B cell (primary cell): ENCODE results near the gene XYLT1. TPM values are rescaled to one million over a fixed set of nuclear protein-coding genes. Genes with fewer than 3 reads are reported as not detected.

Source experiments
- ATAC-seq: fragments of 200-7000 bp; cut with Tn5 transposase; one replicate; pipeline ENCODE4 v1.10.0; 2021; ENCODE audit warnings: low read depth, mild to moderate bottlenecking, moderate number of reproducible peaks, moderate library complexity
- CTCF ChIA-PET: fragments of 350-600 bp; sonication (Branson Sonifier 250); formaldehyde crosslinking; loops from one replicate; lab custom pipeline; 2021; ENCODE audit warnings: antibody characterized with exemption, inconsistent platforms; lab: Charles Lee
- POLR2A ChIA-PET: fragments of 350-600 bp; sonication (Branson Sonifier 250); formaldehyde crosslinking; loops from one replicate; lab custom pipeline; 2021; ENCODE audit warnings: antibody characterized with exemption; lab: Charles Lee
- DNase-seq: peaks from one replicate; pipeline ENCODE4 v3.0.0; 2013
- H2AFZ ChIP-seq: 2 replicates; pipeline ENCODE4 v1.6.1; 2012; ENCODE audit warnings: mild to moderate bottlenecking, low read depth, low read length; ENCODE audit not compliant: insufficient read depth, poor library complexity, severe bottlenecking
- H3K27ac ChIP-seq, 2 donors: 1 replicate in 1 of 2; 2 replicates in 1 of 2; pipeline ENCODE4 v1.5.1; 2012 to 2013; ENCODE audit warnings: low read length in 2 of 2, mild to moderate bottlenecking in 2 of 2, moderate library complexity in 1 of 2
- H3K27me3 ChIP-seq, 4 experiments: fragments of 200-600 bp in 1 of 4; sonication (generic) in 1 of 4; replicated peaks in 1 of 4; 1 replicate in 2 of 4; 2 replicates in 2 of 4; pipeline versions ENCODE4 v1.6.1 to v1.7.0; 2013 to 2016; ENCODE audit warnings: low read length in 3 of 4, mild to moderate bottlenecking in 2 of 4, mixed read lengths in 1 of 4, moderate library complexity in 1 of 4; ENCODE audit not compliant: insufficient read depth in 4 of 4, control insufficient read depth in 3 of 4; ENCODE audit errors: control extremely low read depth in 1 of 4
- H3K36me3 ChIP-seq, 2 experiments: replicated peaks in 1 of 2; 1 replicate in 1 of 2; 2 replicates in 1 of 2; pipeline versions ENCODE4 v1.6.1 to v1.7.1; 2013; ENCODE audit warnings: low read length in 1 of 2; ENCODE audit not compliant: insufficient read depth in 2 of 2, control insufficient read depth in 1 of 2; ENCODE audit errors: control extremely low read depth in 1 of 2, extremely low read depth in 1 of 2
- H3K4me1 ChIP-seq, 2 donors: fragments of 200-600 bp in 1 of 2; sonication (generic) in 1 of 2; 1 replicate in 1 of 2; 2 replicates in 1 of 2; pipeline versions ENCODE4 v1.5.1 to v1.6.1; 2013 to 2017; ENCODE audit warnings: low read length in 2 of 2; ENCODE audit not compliant: control insufficient read depth in 2 of 2, insufficient read depth in 2 of 2
- H3K4me2 ChIP-seq: replicated peaks from 2 replicates; pipeline ENCODE3; 2012; ENCODE audit warnings: mild to moderate bottlenecking, low read depth, low read length; ENCODE audit not compliant: poor library complexity, severe bottlenecking
- H3K4me3 ChIP-seq, 5 experiments: fragments of 200-600 bp in 1 of 5; sonication (generic) in 1 of 5; 1 replicate in 3 of 5; 2 replicates in 2 of 5; pipeline versions ENCODE4 v1.5.1 to v1.7.0; 2011 to 2016; ENCODE audit warnings: low read length in 4 of 5, mild to moderate bottlenecking in 4 of 5, low read depth in 2 of 5, control low read depth in 1 of 5, moderate library complexity in 1 of 5; ENCODE audit not compliant: insufficient read depth in 1 of 5; ENCODE audit errors: control extremely low read depth in 1 of 5, extremely low read depth in 1 of 5
- H3K79me2 ChIP-seq: fragments of 200-600 bp; sonication (generic); one replicate; pipeline ENCODE4 v1.6.0; 2016; ENCODE audit warnings: low read length; ENCODE audit not compliant: control insufficient read depth, insufficient read depth
- H3K9ac ChIP-seq: fragments of 200-600 bp; sonication (generic); 2 replicates; pipeline ENCODE4 v1.6.1; 2017; ENCODE audit warnings: mild to moderate bottlenecking, low read length, moderate library complexity
- H3K9me3 ChIP-seq, 3 donors: one replicate each; pipeline versions ENCODE4 v1.6.1 to v1.7.1; 2013; ENCODE audit warnings: low read length in 2 of 3; ENCODE audit not compliant: control insufficient read depth in 2 of 3, insufficient read depth in 1 of 3; ENCODE audit errors: control extremely low read depth in 1 of 3
- H4K20me1 ChIP-seq: 2 replicates; pipeline ENCODE4 v1.6.0; 2012; ENCODE audit warnings: mild to moderate bottlenecking, low read length; ENCODE audit not compliant: insufficient read depth, control insufficient read depth, poor library complexity, severe bottlenecking
- H3K27ac Mint-ChIP-seq: one replicate; pipeline ENCODE4 v1.8.0; 2021; ENCODE audit warnings: mixed read lengths
- H3K27me3 Mint-ChIP-seq: one replicate; pipeline ENCODE4 v1.8.0; 2021; ENCODE audit warnings: mixed read lengths
- H3K4me1 Mint-ChIP-seq: one replicate; pipeline ENCODE4 v1.8.0; 2021; ENCODE audit warnings: mixed read lengths
- H3K4me3 Mint-ChIP-seq: one replicate; pipeline ENCODE4 v1.8.0; 2021; ENCODE audit warnings: mixed read lengths
- H3K9me3 Mint-ChIP-seq: one replicate; pipeline ENCODE4 v1.8.0; 2022; ENCODE audit warnings: mixed read lengths; ENCODE audit not compliant: insufficient read depth
- EZH2 ChIP-seq: IDR thresholded peaks from 2 replicates; pipeline ENCODE4 v1.6.1; 2012; ENCODE audit warnings: borderline replicate concordance, low read depth, mild to moderate bottlenecking, moderate library complexity, low read length; ENCODE audit not compliant: insufficient read depth, poor library complexity, severe bottlenecking
- WGBS: methylation state at CpG from one replicate; pipeline ENCODE4 v1.1.5; 2013; ENCODE audit warnings: missing lambda C conversion rate; ENCODE audit not compliant: insufficient coverage; 5-methylcytosine and 5-hydroxymethylcytosine counted together
- intact Hi-C: fragments of 100-400 bp; cut with micrococcal nuclease; formaldehyde crosslinking; loops from one replicate; pipeline ENCODE4 v1.10.0; 2022
- polyA plus RNA-seq: library from polyadenylated mRNA; depleted of rRNA; stranded (reverse); fragments of >200 nt; gene quantifications from 2 replicates; pipeline ENCODE4 v1.2.3, GENCODE V29; 2012
- total RNA-seq, 2 donors: library from RNA; stranded (reverse); fragments of 120-200 nt in 1 of 2; gene quantifications; 1 replicate in 1 of 2; 2 replicates in 1 of 2; pipeline versions ENCODE4 v1.2.3 to v1.2.4, GENCODE V29; 2013 to 2022
- TF ChIP-seq, protein P1 (sequence below): fragments of 200-600 bp; IDR thresholded peaks from one replicate; pipeline ENCODE4 v1.8.0; 2022; ENCODE audit warnings: antibody characterized with exemption, mild to moderate bottlenecking

XYLT1 gene
- total and polyA plus RNA-seq, 2 donors (not counting 1 experiment from before 2014, with no cell fraction given), result 8.7 to 59.6 TPM

GRCh38 chr16:17296431-17296830, 174.3 kb downstream of the XYLT1 start:
- Histone ChIP-seq H2AFZ (no peak overlapping the region), H4K20me1 (peaks cover 23% of the 10 kb centered on the region), H3K9me3 (no peaks in the 10 kb centered on the region), H3K4me1 (peaks cover 26 to 36% of the 10 kb centered on the region in 2 donors), H3K9ac (no peak overlapping the region), H3K79me2 (peaks cover 92% of the 10 kb centered on the region), H3K4me2 (no peak overlapping the region), H3K4me3 (no peak overlapping the region), H3K36me3 (peaks cover 0 to 2% of the 10 kb centered on the region in 2 experiments), H3K27ac (no peak overlapping the region), H3K27me3 (no peaks in the 10 kb centered on the region)
- DNase-seq (no peak), ATAC-seq (no peak)
- no peak overlapping the region for H3K4me3 Mint-ChIP-seq
- H3K9me3 Mint-ChIP-seq, result no peaks in the 10 kb centered on the region
- TF ChIP-seq, protein P1, sequence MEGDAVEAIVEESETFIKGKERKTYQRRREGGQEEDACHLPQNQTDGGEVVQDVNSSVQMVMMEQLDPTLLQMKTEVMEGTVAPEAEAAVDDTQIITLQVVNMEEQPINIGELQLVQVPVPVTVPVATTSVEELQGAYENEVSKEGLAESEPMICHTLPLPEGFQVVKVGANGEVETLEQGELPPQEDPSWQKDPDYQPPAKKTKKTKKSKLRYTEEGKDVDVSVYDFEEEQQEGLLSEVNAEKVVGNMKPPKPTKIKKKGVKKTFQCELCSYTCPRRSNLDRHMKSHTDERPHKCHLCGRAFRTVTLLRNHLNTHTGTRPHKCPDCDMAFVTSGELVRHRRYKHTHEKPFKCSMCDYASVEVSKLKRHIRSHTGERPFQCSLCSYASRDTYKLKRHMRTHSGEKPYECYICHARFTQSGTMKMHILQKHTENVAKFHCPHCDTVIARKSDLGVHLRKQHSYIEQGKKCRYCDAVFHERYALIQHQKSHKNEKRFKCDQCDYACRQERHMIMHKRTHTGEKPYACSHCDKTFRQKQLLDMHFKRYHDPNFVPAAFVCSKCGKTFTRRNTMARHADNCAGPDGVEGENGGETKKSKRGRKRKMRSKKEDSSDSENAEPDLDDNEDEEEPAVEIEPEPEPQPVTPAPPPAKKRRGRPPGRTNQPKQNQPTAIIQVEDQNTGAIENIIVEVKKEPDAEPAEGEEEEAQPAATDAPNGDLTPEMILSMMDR, result no peak
- no peak for TF ChIP-seq EZH2
- no peaks in the 10 kb centered on the region for H3K27me3 Mint-ChIP-seq
- WGBS, result 87% methylated on average over 5 of the region's 7 CpGs
- intact Hi-C loops, result no loop called here
- no peak overlapping the region for H3K27ac Mint-ChIP-seq
- ChIA-PET POLR2A (no interaction called here), CTCF (interaction anchor here (1.7 kb wide), 1 partner anchor 18 kb away, joined by 4 read pairs; no protein-coding TSS in a partner anchor)
- H3K4me1 Mint-ChIP-seq, result peaks cover 50% of the 10 kb centered on the region

- H3K4me1 ChIP-seq, result peaks cover 23 to 31% of the 10 kb centered on the region in 2 donors
- TF ChIP-seq, protein P1, result no peak
- TF ChIP-seq EZH2, result no peak
- intact Hi-C loops, result no loop called here
- no peak overlapping the region for H3K27ac ChIP-seq
- peaks cover 0 to 2% of the 10 kb centered on the region in 2 experiments for H3K36me3 ChIP-seq
- ATAC-seq (no peak), DNase-seq (no peak)
- H3K9ac ChIP-seq, result no peak overlapping the region
- H4K20me1 ChIP-seq, result peaks cover 23% of the 10 kb centered on the region
- H3K79me2 ChIP-seq, result peaks cover 96% of the 10 kb centered on the region
- CTCF ChIA-PET, result interaction anchor here (1.7 kb wide), 1 partner anchor 17 kb away, joined by 4 read pairs; no protein-coding TSS in a partner anchor
- H3K27me3 ChIP-seq, result no peaks in the 10 kb centered on the region
- Mint-ChIP-seq H3K9me3 (no peaks in the 10 kb centered on the region), H3K4me3 (no peak overlapping the region), H3K27me3 (no peaks in the 10 kb centered on the region), H3K27ac (no peak overlapping the region), H3K4me1 (peaks cover 45% of the 10 kb centered on the region)
- no peaks in the 10 kb centered on the region for H3K9me3 ChIP-seq
- no peak overlapping the region for H3K4me3 ChIP-seq
- no CpG with 5 or more reads among the region's 5 CpGs for WGBS
- no peak overlapping the region for H2AFZ ChIP-seq
- no peak overlapping the region for H3K4me2 ChIP-seq
- POLR2A ChIA-PET, result no interaction called here
Measured at GRCh38 chr16:17295948-17296347, 174.8 kb downstream of the XYLT1 start.
